Sigmoid colon (tissue), 7 donors: ENCODE results near the gene SPDYE4. TPM values are rescaled to one million over a fixed set of nuclear protein-coding genes. Genes with fewer than 3 reads are reported as not detected.

ENCODE experiments used
- DNase-seq: peaks from one replicate; pipeline ENCODE4 v3.0.0-alpha.2; 2019
- H3K27ac ChIP-seq, 4 donors: fragments of 200-600 bp; sonication (generic); one replicate each; pipeline ENCODE4 v1.5.1; 2016 to 2019; ENCODE audit warnings: mild to moderate bottlenecking in 1 of 4
- H3K27me3 ChIP-seq, 3 donors: fragments of 200-600 bp; sonication (generic); one replicate each; pipeline ENCODE4 v1.5.1; 2019; ENCODE audit warnings: mild to moderate bottlenecking in 1 of 3
- H3K36me3 ChIP-seq, 4 donors: fragments of 200-600 bp; sonication (generic); one replicate each; pipeline ENCODE4 v1.5.1; 2016 to 2019
- H3K4me1 ChIP-seq, 4 donors: fragments of 200-600 bp; sonication (generic); one replicate each; pipeline ENCODE4 v1.5.1; 2017 to 2019
- H3K4me3 ChIP-seq, 4 donors: fragments of 200-600 bp; sonication (generic); one replicate each; pipeline ENCODE4 v1.5.1; 2017 to 2019; ENCODE audit warnings: mild to moderate bottlenecking in 2 of 4, moderate library complexity in 1 of 4
- H3K9me3 ChIP-seq, 4 donors: fragments of 200-600 bp in 3 of 4; sonication (generic) in 3 of 4; one replicate each; pipeline versions ENCODE4 v1.5.1 to v1.6.1; 2013 to 2019
- CTCF ChIP-seq, 4 experiments: fragments of 450-650 bp in 3 of 4; fragments of 200-600 bp in 1 of 4; IDR thresholded peaks; one replicate each; pipeline ENCODE4 v1.5.1; 2016 to 2019; ENCODE audit warnings: antibody characterized with exemption in 4 of 4, mild to moderate bottlenecking in 3 of 4, moderate library complexity in 2 of 4
- EP300 ChIP-seq, 4 donors: sonication (generic); formaldehyde crosslinking; IDR thresholded peaks; one replicate each; pipeline ENCODE4 v1.6.1; 2017; ENCODE audit warnings: antibody characterized with exemption in 4 of 4
- POLR2A ChIP-seq, 2 donors: fragments of 450-650 bp; IDR thresholded peaks; one replicate each; pipeline ENCODE4 v1.6.1; 2016; ENCODE audit warnings: antibody characterized with exemption in 2 of 2, mild to moderate bottlenecking in 2 of 2, moderate library complexity in 2 of 2
- POLR2AphosphoS5 ChIP-seq, 4 donors: sonication (generic); formaldehyde crosslinking; IDR thresholded peaks; one replicate each; pipeline ENCODE4 v1.6.1; 2017; ENCODE audit warnings: antibody characterized with exemption in 4 of 4
- WGBS, 2 donors: extraction: QIAGEN DNeasy Blood & Tissue Kit; methylation state at CpG; one replicate each; pipeline ENCODE4 v1.1.7; 2013; 5-methylcytosine and 5-hydroxymethylcytosine counted together
- intact Hi-C: fragments of 100-400 bp; cut with DNase I; formaldehyde crosslinking; loops from one replicate; pipeline ENCODE4 v1.15.1; 2023
- polyA plus RNA-seq, 3 donors: library from polyadenylated mRNA; stranded (reverse); fragments of 200-250 nt; gene quantifications; one replicate each; pipeline ENCODE4 v1.2.3, GENCODE V29; 2013
- total RNA-seq, 4 donors: library from RNA; depleted of rRNA; stranded (reverse); fragments of >200 nt; gene quantifications; one replicate each; pipeline ENCODE4 v1.1.0, GENCODE V29; 2016
- donor health status: healthy with polysubstance abuse.
- donor health status: Bipolar disorder and iron deficiency.
- donor health status: healthy.

SPDYE4 gene
- total and polyA plus RNA-seq, 7 donors, result not detected

GRCh38 chr17:8754890-8755289 is 3.5 kb downstream of the SPDYE4 start:
- TF ChIP-seq POLR2AphosphoS5 (IDR thresholded peaks at IDR 0.05), result no peak
- no peak for TF ChIP-seq EP300 (IDR thresholded peaks at IDR 0.05)
- TF ChIP-seq CTCF (IDR thresholded peaks at IDR 0.05), result no peak
- no peak for TF ChIP-seq POLR2A (IDR thresholded peaks at IDR 0.05)
- intact Hi-C loops, result no loop called here

GRCh38 chr17:8753976-8754440 is 4.3 kb downstream of the SPDYE4 start:
- Histone ChIP-seq H3K36me3 (no peaks in the 10 kb centered on the region), H3K4me3 (no peak overlapping the region), H3K27ac (no peak overlapping the region), H3K4me1 (no peaks in the 10 kb centered on the region), H3K27me3 (peaks cover 0 to 6% (median 2%) of the 10 kb centered on the region in 3 donors), H3K9me3 (no peaks in the 10 kb centered on the region)
- WGBS, 2 donors, result 9 to 42% methylated on average over 1 of the region's 1 CpG
- no peak for DNase-seq
- TF ChIP-seq EP300 (IDR thresholded peaks at IDR 0.05) (no peak), POLR2A (IDR thresholded peaks at IDR 0.05) (no peak), CTCF (IDR thresholded peaks at IDR 0.05) (no peak), POLR2AphosphoS5 (IDR thresholded peaks at IDR 0.05) (no peak)
- intact Hi-C loops, result no loop called here

More at GRCh38 chr17:8754890-8755289, 3.5 kb downstream of the SPDYE4 start:
- Histone ChIP-seq H3K4me1 (no peaks in the 10 kb centered on the region), H3K27me3 (peaks cover 0 to 6% (median 2%) of the 10 kb centered on the region in 3 donors), H3K27ac (no peak overlapping the region), H3K4me3 (no peak overlapping the region), H3K9me3 (no peaks in the 10 kb centered on the region), H3K36me3 (no peaks in the 10 kb centered on the region)
- WGBS, 2 donors, result 74 to 78% methylated on average over 8 of the region's 8 CpGs
- no peak for DNase-seq

GRCh38 chr17:8753136-8753975 is 5.0 kb downstream of the SPDYE4 start:
- intact Hi-C loops, result no loop called here
- Histone ChIP-seq H3K4me1 (no peaks in the 10 kb centered on the region), H3K27ac (no peak overlapping the region), H3K4me3 (no peak overlapping the region), H3K36me3 (no peaks in the 10 kb centered on the region), H3K9me3 (no peaks in the 10 kb centered on the region), H3K27me3 (peaks cover 0 to 5% (median 2%) of the 10 kb centered on the region in 3 donors)
- no peak for DNase-seq
- TF ChIP-seq CTCF (IDR thresholded peaks at IDR 0.05) (no peak), POLR2A (IDR thresholded peaks at IDR 0.05) (no peak), POLR2AphosphoS5 (IDR thresholded peaks at IDR 0.05) (no peak), EP300 (IDR thresholded peaks at IDR 0.05) (no peak)
- WGBS, 2 donors, result 75 to 80% methylated on average over 12 of the region's 12 CpGs

- H3K36me3 ChIP-seq, result no peaks in the 10 kb centered on the region
- 56 to 62% methylated on average over 3 of the region's 3 CpGs for WGBS, 2 donors
Observed at GRCh38 chr17:8749616-8750015, 8.7 kb downstream of the SPDYE4 start.

More at GRCh38 chr17:8749616-8750015, 8.7 kb downstream of the SPDYE4 start:
- Histone ChIP-seq H3K4me1 (peaks cover 0 to 15% (median 11%) of the 10 kb centered on the region in 4 donors), H3K27me3 (no peaks in the 10 kb centered on the region), H3K27ac (no peak overlapping the region), H3K9me3 (no peaks in the 10 kb centered on the region), H3K4me3 (no peak overlapping the region)
- intact Hi-C loops, result loop anchor here (10.0 kb wide), 1 partner anchor 115 kb away; the partner anchor contains the start of gene MYH10
- DNase-seq, result no peak
- TF ChIP-seq POLR2AphosphoS5 (IDR thresholded peaks at IDR 0.05) (no peak), CTCF (IDR thresholded peaks at IDR 0.05) (no peak), EP300 (IDR thresholded peaks at IDR 0.05) (no peak), POLR2A (IDR thresholded peaks at IDR 0.05) (no peak)
